Measurements from ENCODE around the gene GTF2IRD1.
A peak's percentile ranks its signal among the peaks of the same experiment; 100 is the strongest.
"Not testable (repeated sequence)": the region's sequence is repeated elsewhere in the genome, so short reads cannot be mapped to it uniquely, and the experiment has no call there.

Gene GTF2IRD1

DNA sequence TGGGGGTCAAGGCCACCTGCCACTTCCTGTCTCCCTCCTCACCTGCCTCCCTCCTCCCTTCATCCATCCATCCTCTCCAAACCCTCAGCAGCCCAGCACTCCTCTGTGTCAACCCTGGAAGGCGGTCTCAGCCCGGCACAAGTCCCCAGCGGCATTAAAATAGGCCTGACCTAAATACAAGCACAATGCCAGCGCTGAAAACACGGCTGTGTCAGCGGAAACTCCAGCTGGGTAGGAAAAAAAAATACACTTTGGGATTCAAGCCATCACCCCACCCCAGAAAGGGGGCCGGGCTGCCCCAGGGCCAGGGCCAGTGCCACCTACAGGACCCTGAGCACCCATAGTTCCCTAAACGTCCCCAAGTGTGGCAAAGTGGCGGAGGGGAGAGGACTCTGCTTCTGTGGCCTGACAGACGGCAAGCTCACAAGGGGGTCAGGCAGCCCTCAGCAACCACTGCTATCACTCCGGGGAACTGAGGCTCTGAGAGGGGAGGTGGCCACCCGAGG is 22.7 kb upstream of the GTF2IRD1 start:
- H3K27me3 ChIP-seq (ENCODE audit: insufficient read depth, low read length): no peaks in the 10 kb centered on the region
- no peaks in the 10 kb centered on the region for H3K36me3 ChIP-seq (ENCODE audit: insufficient read depth, low read length)
- no peak overlapping the region for H2AFZ ChIP-seq (ENCODE audit: low read length, unreplicated experiment)
- no peaks in the 10 kb centered on the region for H3K79me2 ChIP-seq (ENCODE audit: control insufficient read depth, insufficient read depth, low read length, unreplicated experiment)
- H3K4me1 ChIP-seq (ENCODE audit: control insufficient read depth, insufficient read depth, low read length, unreplicated experiment): no peaks in the 10 kb centered on the region
- no peak overlapping the region for H3K27ac ChIP-seq (ENCODE audit: low read depth, low read length)
- H3K4me3 ChIP-seq (ENCODE audit: low read depth, low read length): no peak overlapping the region

DNA sequence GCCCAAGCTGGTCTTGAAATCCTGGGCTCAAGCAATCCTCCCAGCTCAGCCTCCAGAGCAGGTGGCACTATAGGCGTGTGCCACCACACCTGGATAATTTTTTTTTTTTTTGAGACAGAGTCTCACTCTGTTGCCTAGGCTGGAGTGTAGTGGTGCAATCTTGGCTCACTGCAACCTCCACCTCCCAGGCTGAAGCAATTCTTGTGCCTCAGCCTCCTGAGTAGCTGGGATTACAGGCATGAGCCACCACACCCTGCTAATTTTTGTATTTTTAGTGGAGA is 16.5 kb upstream of the GTF2IRD1 start:
- H3K79me2 ChIP-seq (ENCODE audit: control insufficient read depth, insufficient read depth, low read length, unreplicated experiment); H2AFZ ChIP-seq (ENCODE audit: low read length, unreplicated experiment); H3K36me3 ChIP-seq (ENCODE audit: insufficient read depth, low read length); H3K27me3 ChIP-seq (ENCODE audit: insufficient read depth, low read length); H3K27ac ChIP-seq (ENCODE audit: low read depth, low read length); H3K4me3 ChIP-seq (ENCODE audit: low read depth, low read length); H3K4me1 ChIP-seq (ENCODE audit: control insufficient read depth, insufficient read depth, low read length, unreplicated experiment): not testable (repeated sequence)

DNA sequence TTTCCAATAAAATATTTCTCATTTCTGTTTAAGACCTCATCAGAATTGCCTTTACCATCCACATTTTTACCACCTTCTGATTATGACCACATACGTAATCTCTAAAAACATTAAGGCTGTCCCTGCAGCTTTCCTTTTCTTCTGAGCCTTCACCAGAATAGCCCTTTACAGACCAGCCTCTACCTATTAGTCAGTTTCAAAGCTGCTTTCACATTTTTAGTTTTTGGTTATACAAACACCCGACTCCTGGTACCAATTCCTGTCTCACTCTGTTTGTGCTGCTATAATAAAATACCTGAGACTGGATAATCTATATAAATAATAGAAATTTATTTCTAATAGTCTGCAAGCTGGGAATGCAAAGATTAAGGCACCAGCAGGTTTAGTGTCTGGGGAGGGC is 15.4 kb upstream of the GTF2IRD1 start:
- Histone ChIP-seq H2AFZ (ENCODE audit: low read length, unreplicated experiment) (no peak overlapping the region), H3K79me2 (ENCODE audit: control insufficient read depth, insufficient read depth, low read length, unreplicated experiment) (no peaks in the 10 kb centered on the region), H3K36me3 (ENCODE audit: insufficient read depth, low read length) (no peaks in the 10 kb centered on the region), H3K4me3 (ENCODE audit: low read depth, low read length) (no peak overlapping the region), H3K27me3 (ENCODE audit: insufficient read depth, low read length) (no peaks in the 10 kb centered on the region), H3K27ac (ENCODE audit: low read depth, low read length) (no peak overlapping the region), H3K4me1 (ENCODE audit: control insufficient read depth, insufficient read depth, low read length, unreplicated experiment) (no peaks in the 10 kb centered on the region)

DNA sequence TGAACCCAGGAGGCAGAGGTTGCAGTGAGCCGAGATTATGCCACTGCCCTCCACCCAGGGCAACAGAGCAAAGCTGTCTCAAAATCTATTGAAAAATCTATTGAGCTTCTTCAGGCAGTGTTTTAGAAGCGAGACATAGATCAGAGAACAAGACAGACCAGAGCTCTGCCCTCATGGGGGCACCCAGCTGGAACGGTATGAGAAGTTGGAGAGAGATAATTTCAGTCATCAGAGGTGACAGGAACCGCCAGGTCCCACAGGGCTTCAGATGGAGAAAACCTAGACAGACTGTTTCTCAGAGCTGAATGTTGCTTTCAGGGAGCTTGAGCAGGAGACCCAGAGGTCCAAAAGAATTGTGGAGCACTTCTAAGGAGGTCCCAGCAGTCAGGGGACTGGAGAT is 14.2 kb upstream of the GTF2IRD1 start:
- H3K36me3 ChIP-seq (ENCODE audit: insufficient read depth, low read length): no peaks in the 10 kb centered on the region
- no peaks in the 10 kb centered on the region for H3K4me1 ChIP-seq (ENCODE audit: control insufficient read depth, insufficient read depth, low read length, unreplicated experiment)
- H3K27me3 ChIP-seq (ENCODE audit: insufficient read depth, low read length): no peaks in the 10 kb centered on the region
- H2AFZ ChIP-seq (ENCODE audit: low read length, unreplicated experiment): no peak overlapping the region
- no peak overlapping the region for H3K27ac ChIP-seq (ENCODE audit: low read depth, low read length)
- H3K79me2 ChIP-seq (ENCODE audit: control insufficient read depth, insufficient read depth, low read length, unreplicated experiment): no peaks in the 10 kb centered on the region
- no peak overlapping the region for H3K4me3 ChIP-seq (ENCODE audit: low read depth, low read length)

DNA sequence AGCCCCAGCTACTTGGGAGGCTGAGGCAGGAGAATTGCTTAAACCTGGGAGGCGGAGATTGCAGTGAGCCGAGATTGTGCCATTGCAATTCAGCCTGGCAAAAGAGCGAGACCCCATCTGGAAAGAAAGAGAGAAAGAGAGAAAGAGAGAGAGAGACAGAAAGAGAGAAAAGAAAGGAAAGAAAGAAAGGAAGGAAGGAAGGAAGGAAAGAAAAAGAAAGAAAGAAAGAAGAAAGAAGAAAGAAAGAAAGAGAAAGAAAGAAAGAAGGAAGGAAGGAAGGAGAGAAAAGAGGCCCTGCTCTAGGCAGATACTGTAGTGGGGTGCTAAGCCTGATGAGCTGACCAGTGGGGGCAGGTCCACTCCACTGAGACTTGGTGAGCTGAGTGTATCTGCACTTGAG is 13.6 kb upstream of the GTF2IRD1 start:
- H2AFZ ChIP-seq (ENCODE audit: low read length, unreplicated experiment); H3K79me2 ChIP-seq (ENCODE audit: control insufficient read depth, insufficient read depth, low read length, unreplicated experiment); H3K27ac ChIP-seq (ENCODE audit: low read depth, low read length); H3K4me3 ChIP-seq (ENCODE audit: low read depth, low read length); H3K27me3 ChIP-seq (ENCODE audit: insufficient read depth, low read length); H3K4me1 ChIP-seq (ENCODE audit: control insufficient read depth, insufficient read depth, low read length, unreplicated experiment); H3K36me3 ChIP-seq (ENCODE audit: insufficient read depth, low read length): not testable (repeated sequence)

DNA sequence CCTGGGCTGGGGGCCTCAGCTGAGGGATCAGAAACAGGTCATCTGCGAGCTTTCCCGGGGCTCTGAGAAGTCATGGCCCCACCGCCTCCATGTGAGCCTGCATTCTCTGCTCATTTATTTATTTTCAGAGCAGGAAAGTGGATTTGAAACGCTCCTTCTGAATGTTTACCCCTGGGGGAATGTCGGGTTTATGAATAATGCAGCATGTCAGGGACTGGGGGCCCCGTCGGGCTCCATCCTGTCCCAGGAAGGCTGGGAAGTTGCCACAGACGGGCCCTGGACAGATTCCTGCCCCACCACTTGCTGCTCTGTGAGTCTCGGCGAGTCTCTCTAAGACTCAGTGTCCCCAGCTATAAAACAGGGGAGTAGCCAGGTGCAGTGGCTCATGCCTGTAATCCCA is 11.9 kb upstream of the GTF2IRD1 start:
- Histone ChIP-seq H3K36me3 (ENCODE audit: insufficient read depth, low read length) (no peaks in the 10 kb centered on the region), H2AFZ (ENCODE audit: low read length, unreplicated experiment) (no peak overlapping the region), H3K27me3 (ENCODE audit: insufficient read depth, low read length) (no peaks in the 10 kb centered on the region), H3K79me2 (ENCODE audit: control insufficient read depth, insufficient read depth, low read length, unreplicated experiment) (no peaks in the 10 kb centered on the region), H3K27ac (ENCODE audit: low read depth, low read length) (no peak overlapping the region), H3K4me1 (ENCODE audit: control insufficient read depth, insufficient read depth, low read length, unreplicated experiment) (no peaks in the 10 kb centered on the region), H3K4me3 (ENCODE audit: low read depth, low read length) (no peak overlapping the region)

DNA sequence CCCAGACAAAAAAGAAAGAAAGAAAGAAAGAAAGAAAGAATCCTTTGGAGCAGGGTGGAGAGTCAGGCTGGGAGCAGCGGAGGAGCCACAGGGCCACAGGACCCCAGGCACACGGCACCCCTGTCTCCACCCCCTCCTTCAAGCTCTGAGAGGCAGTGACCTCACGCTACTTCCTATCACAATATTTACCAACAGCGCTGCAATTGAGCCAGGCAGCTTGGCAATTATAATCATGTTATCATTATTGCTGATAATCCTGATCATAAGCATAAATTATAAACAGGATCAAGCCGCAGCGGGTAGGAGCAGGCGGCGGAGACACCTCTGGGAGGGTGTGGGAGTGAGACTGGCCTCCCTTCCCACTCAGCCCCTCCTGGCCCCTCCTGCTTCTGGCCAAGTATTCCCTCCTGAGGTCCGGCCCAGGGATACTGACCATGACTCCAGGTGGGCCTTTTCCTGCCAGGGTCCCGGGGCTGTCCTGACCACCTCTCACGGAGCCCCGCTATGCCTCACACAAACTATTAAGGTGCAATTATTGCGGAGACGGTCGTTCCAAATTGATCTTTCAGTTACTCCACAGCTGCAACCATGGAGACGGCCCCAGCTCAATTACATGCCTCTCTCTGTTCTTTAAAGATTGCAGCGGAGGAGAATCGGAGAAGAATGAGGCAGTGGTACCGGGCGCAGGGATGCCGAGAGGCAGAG is 10.0 kb upstream of the GTF2IRD1 start:
- Histone ChIP-seq H3K27ac (ENCODE audit: low read depth, low read length) (no peak overlapping the region), H3K36me3 (ENCODE audit: insufficient read depth, low read length) (no peaks in the 10 kb centered on the region), H3K79me2 (ENCODE audit: control insufficient read depth, insufficient read depth, low read length, unreplicated experiment) (no peaks in the 10 kb centered on the region), H3K4me1 (ENCODE audit: control insufficient read depth, insufficient read depth, low read length, unreplicated experiment) (no peaks in the 10 kb centered on the region), H3K27me3 (ENCODE audit: insufficient read depth, low read length) (no peaks in the 10 kb centered on the region), H3K4me3 (ENCODE audit: low read depth, low read length) (no peak overlapping the region), H2AFZ (ENCODE audit: low read length, unreplicated experiment) (no peak overlapping the region)

DNA sequence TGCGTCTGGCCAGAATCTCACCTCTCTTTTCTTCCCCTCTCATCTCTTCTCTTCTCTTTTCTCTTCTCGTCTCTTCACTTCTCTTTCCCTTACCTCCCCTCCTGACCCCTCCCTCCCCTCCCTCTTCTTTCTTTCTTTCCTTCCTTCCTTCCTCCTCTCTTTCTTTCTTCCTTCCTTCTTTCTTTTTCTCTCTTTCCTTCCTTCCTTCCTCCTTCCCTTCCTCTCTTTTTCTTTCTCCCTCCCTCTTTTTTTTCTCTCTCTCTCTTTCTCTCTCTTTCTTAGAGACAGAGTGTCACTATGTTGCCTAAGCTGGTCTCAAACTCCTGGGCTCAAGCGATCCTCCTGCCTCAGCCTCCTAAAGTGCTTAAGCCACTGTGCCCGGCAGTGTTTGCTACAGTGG is 4.6 kb upstream of the GTF2IRD1 start:
- Histone ChIP-seq H3K36me3 (ENCODE audit: insufficient read depth, low read length) (no peaks in the 10 kb centered on the region), H2AFZ (ENCODE audit: low read length, unreplicated experiment) (no peak overlapping the region)

DNA sequence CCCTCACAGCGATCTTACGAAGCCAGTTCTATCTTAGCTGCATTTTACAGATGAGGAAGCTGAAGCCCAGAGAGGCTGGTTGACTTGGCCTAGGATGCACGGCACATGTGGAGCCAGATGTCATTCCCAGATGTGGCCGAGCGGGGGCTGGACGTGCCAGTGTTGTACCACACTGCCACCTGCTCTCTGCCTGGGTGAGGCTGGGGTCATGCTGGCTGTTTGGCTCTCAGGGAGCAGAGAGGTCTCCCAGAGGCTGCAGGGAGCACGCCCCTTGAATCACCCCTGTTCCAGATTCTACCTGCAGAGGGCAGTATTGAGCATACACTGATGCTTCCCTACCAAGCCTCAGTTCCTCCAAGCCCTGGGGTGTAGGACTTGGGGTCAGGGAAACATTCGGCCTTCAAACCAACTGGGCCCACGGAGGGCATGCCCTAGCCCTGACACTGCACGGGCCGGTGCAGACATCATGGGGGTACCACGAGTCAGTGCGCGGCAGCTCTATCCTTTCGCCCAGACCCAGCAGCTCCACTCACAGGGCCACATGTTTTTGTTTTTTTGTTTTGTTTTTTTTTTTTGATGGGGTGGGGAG is 3.8 kb upstream of the GTF2IRD1 start:
- no peaks in the 10 kb centered on the region for H3K36me3 ChIP-seq (ENCODE audit: insufficient read depth, low read length)
- H3K4me1 ChIP-seq (ENCODE audit: control insufficient read depth, insufficient read depth, low read length, unreplicated experiment): peaks cover 15% of the 10 kb centered on the region
- H3K27me3 ChIP-seq (ENCODE audit: insufficient read depth, low read length): no peaks in the 10 kb centered on the region
- H3K27ac ChIP-seq (ENCODE audit: low read depth, low read length): no peak overlapping the region
- H2AFZ ChIP-seq (ENCODE audit: low read length, unreplicated experiment): no peak overlapping the region
- no peak overlapping the region for H3K4me3 ChIP-seq (ENCODE audit: low read depth, low read length)
- peaks cover 14% of the 10 kb centered on the region for H3K79me2 ChIP-seq (ENCODE audit: control insufficient read depth, insufficient read depth, low read length, unreplicated experiment)

More for the DNA sequence above, 4.6 kb upstream of the GTF2IRD1 start:
- Histone ChIP-seq H3K79me2 (ENCODE audit: control insufficient read depth, insufficient read depth, low read length, unreplicated experiment) (peaks cover 6% of the 10 kb centered on the region), H3K27me3 (ENCODE audit: insufficient read depth, low read length) (no peaks in the 10 kb centered on the region), H3K27ac (ENCODE audit: low read depth, low read length) (no peak overlapping the region), H3K4me1 (ENCODE audit: control insufficient read depth, insufficient read depth, low read length, unreplicated experiment) (peaks cover 12% of the 10 kb centered on the region), H3K4me3 (ENCODE audit: low read depth, low read length) (no peak overlapping the region)

DNA sequence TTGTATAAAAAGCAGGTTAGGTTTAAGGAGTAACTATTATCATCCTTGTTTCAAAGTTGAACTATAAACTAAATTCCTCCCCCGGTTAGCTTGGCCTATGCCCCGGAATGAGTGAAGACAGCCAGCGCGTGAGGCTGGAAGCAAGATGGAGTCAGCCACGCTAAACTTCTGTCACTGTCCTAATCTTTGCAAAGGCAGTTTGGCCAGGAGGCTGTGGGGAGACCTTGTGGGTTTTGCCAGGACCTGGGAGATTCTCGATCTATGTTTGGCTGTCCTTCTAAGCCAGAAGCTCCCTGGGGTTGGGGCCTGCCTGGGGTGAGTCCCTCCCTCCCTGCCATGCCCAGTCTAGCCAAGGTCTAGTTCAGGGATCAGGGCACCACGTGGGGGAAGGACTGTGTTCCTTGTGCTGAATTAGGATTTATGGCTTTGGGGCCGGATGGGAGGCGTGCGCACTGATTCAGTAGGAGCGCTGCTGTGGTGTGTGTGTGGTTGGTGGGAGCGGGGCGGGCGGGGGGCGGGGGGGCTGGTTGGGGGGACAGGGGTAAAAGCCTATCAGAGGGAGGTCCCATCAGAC is 871 bp upstream of the GTF2IRD1 start:
- Histone ChIP-seq H3K4me3 (ENCODE audit: low read depth, low read length) (peak overlapping the region; percentile 81), H3K27ac (ENCODE audit: low read depth, low read length) (peak overlapping the region; percentile 40; the same call in 1 of the 2 replicates), H3K36me3 (ENCODE audit: insufficient read depth, low read length) (no peaks in the 10 kb centered on the region), H2AFZ (ENCODE audit: low read length, unreplicated experiment) (peak overlapping the region; percentile 64), H3K79me2 (ENCODE audit: control insufficient read depth, insufficient read depth, low read length, unreplicated experiment) (peaks cover 39% of the 10 kb centered on the region), H3K27me3 (ENCODE audit: insufficient read depth, low read length) (no peaks in the 10 kb centered on the region), H3K4me1 (ENCODE audit: control insufficient read depth, insufficient read depth, low read length, unreplicated experiment) (peaks cover 16% of the 10 kb centered on the region)

Measured in ACC112 (cell line).